OCI-LY7 (cell line): Measurements from ENCODE around the gene ZNF280D. TPM values are rescaled to one million over a fixed set of nuclear protein-coding genes. Genes with fewer than 3 reads are reported as not detected.

Source experiments
- BruUV-seq: library from RNA; stranded (reverse); fragments of 400-500 nt; replicated peaks from 2 replicates; lab custom pipeline; 2021; lab: Mats Ljungman, UMichigan
- CTCF ChIA-PET: fragments of 300-600 bp; sonication (Branson Sonifier 250); formaldehyde crosslinking; loops from one replicate; lab custom pipeline; 2022; ENCODE audit warnings: antibody characterized with exemption; ENCODE audit not compliant: unreplicated experiment; lab: Charles Lee
- POLR2A ChIA-PET: fragments of 300-600 bp; sonication (Branson Sonifier 250); formaldehyde crosslinking; loops from one replicate; lab custom pipeline; 2022; ENCODE audit warnings: antibody characterized with exemption; lab: Charles Lee
- DNase-seq: peaks from one replicate; pipeline ENCODE4 v3.0.0-alpha.2; 2015; ENCODE audit warnings: low spot score
- H2AFZ ChIP-seq: fragments of 200-600 bp; sonication (generic), shearing (Covaris generic); 2 replicates; pipeline ENCODE4 v1.6.1; 2014; ENCODE audit warnings: mild to moderate bottlenecking, antibody characterized with exemption, low read length, moderate library complexity
- H3K27ac ChIP-seq: fragments of 200-600 bp; sonication (generic); 2 replicates; pipeline ENCODE4 v1.5.1; 2014; ENCODE audit warnings: mixed run types, low read depth, mild to moderate bottlenecking, moderate library complexity, low read length, inconsistent platforms; ENCODE audit not compliant: poor library complexity, severe bottlenecking
- H3K36me3 ChIP-seq: fragments of 200-600 bp; sonication (generic); 2 replicates; pipeline ENCODE4 v1.6.1; 2014; ENCODE audit warnings: mild to moderate bottlenecking, antibody characterized with exemption, low read length, moderate library complexity, mixed read lengths; ENCODE audit not compliant: insufficient read depth
- H3K4me1 ChIP-seq: fragments of 200-600 bp; sonication (generic); 2 replicates; pipeline ENCODE4 v1.5.1; 2014; ENCODE audit warnings: mild to moderate bottlenecking, low read length; ENCODE audit not compliant: insufficient read depth, poor library complexity, severe bottlenecking
- H3K4me2 ChIP-seq: fragments of 200-600 bp; sonication (generic); 2 replicates; pipeline ENCODE4 v1.6.1; 2014; ENCODE audit warnings: mild to moderate bottlenecking, low read length
- H3K4me3 ChIP-seq: fragments of 200-600 bp; sonication (generic); 2 replicates; pipeline ENCODE4 v1.5.1; 2014; ENCODE audit warnings: mild to moderate bottlenecking, low read depth, low read length; ENCODE audit not compliant: poor library complexity, severe bottlenecking
- H3K79me2 ChIP-seq: fragments of 200-600 bp; sonication (generic); 2 replicates; pipeline ENCODE4 v1.6.1; 2016; ENCODE audit warnings: low read depth, mild to moderate bottlenecking, low read length, moderate library complexity, mixed read lengths; ENCODE audit not compliant: insufficient read depth
- H3K9me2 ChIP-seq: fragments of 200-600 bp; sonication (generic); 2 replicates; pipeline ENCODE4 v1.6.1; 2016; ENCODE audit warnings: mild to moderate bottlenecking, low read length, mixed read lengths; ENCODE audit not compliant: insufficient read depth
- H3K9me3 ChIP-seq: fragments of 200-600 bp; sonication (generic); 2 replicates; pipeline ENCODE4 v1.6.1; 2014; ENCODE audit warnings: mild to moderate bottlenecking, mixed run types, low read length, mixed read lengths
- H4K20me1 ChIP-seq: fragments of 200-600 bp; sonication (generic); 2 replicates; pipeline ENCODE4 v1.6.1; 2014; ENCODE audit warnings: mild to moderate bottlenecking, antibody characterized with exemption, low read length, moderate library complexity, mixed read lengths; ENCODE audit not compliant: insufficient read depth
- EZH2phosphoT487 ChIP-seq: fragments of 200-600 bp; sonication (generic); IDR thresholded peaks from 2 replicates; pipeline ENCODE4 v1.6.1; 2018; ENCODE audit warnings: low read depth, borderline replicate concordance, mild to moderate bottlenecking, mixed run types, antibody characterized with exemption, low read length, moderate library complexity, mixed read lengths
- intact Hi-C: fragments of 100-400 bp; cut with micrococcal nuclease; formaldehyde crosslinking; loops from one replicate; pipeline ENCODE4 v1.10.0; 2022; ENCODE audit not compliant: unreplicated experiment
- total RNA-seq, 2 experiments: library from RNA; depleted of rRNA in 1 of 2; stranded (reverse); fragments of >200 nt in 1 of 2; shearing (Covaris generic) in 1 of 2; gene quantifications; 2 replicates each; pipeline ENCODE4 v1.2.3, GENCODE V29; 2014 to 2022
- TF ChIP-seq, protein P1 (sequence below): fragments of 200-600 bp; sonication (generic); conservative IDR thresholded peaks from 2 replicates; pipeline ENCODE4 v1.5.1; 2014; ENCODE audit warnings: mild to moderate bottlenecking, antibody characterized with exemption, low read length, moderate library complexity, mixed read lengths

Gene ZNF280D
- total RNA-seq, 2 experiments from 2014 or later: 10.7 to 23.4 TPM

DNA sequence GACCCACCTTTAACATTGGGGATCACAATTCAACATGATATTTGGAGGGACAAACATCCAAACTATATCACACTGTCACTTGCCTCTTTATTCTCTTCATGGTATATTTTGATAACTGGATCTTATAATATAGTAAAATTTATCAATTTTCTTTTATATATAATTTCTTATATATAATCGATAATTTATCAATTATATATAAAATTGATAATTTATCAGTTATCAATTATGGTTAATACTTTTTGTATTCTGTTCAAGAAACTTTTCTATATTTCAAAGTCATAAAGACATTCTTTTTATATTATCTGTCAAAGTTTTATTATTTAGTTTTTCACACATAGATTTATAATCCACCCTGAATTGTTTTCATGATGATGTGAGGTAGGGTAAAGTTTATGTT lies 132.9 kb downstream of the ZNF280D start:
- no peak for TF ChIP-seq EZH2phosphoT487
- TF ChIP-seq, protein P1, sequence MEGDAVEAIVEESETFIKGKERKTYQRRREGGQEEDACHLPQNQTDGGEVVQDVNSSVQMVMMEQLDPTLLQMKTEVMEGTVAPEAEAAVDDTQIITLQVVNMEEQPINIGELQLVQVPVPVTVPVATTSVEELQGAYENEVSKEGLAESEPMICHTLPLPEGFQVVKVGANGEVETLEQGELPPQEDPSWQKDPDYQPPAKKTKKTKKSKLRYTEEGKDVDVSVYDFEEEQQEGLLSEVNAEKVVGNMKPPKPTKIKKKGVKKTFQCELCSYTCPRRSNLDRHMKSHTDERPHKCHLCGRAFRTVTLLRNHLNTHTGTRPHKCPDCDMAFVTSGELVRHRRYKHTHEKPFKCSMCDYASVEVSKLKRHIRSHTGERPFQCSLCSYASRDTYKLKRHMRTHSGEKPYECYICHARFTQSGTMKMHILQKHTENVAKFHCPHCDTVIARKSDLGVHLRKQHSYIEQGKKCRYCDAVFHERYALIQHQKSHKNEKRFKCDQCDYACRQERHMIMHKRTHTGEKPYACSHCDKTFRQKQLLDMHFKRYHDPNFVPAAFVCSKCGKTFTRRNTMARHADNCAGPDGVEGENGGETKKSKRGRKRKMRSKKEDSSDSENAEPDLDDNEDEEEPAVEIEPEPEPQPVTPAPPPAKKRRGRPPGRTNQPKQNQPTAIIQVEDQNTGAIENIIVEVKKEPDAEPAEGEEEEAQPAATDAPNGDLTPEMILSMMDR: no peak
- Histone ChIP-seq H3K4me1 (no peaks in the 10 kb centered on the region), H3K27ac (no peak overlapping the region), H2AFZ (no peak overlapping the region), H3K4me2 (no peak overlapping the region), H3K9me3 (peaks cover 47% of the 10 kb centered on the region), H3K9me2 (no peaks in the 10 kb centered on the region), H3K36me3 (peaks cover 37% of the 10 kb centered on the region), H3K4me3 (no peak overlapping the region), H3K79me2 (no peaks in the 10 kb centered on the region), H4K20me1 (no peaks in the 10 kb centered on the region)
- DNase-seq: no peak
- ChIA-PET CTCF (no interaction called here), POLR2A (interaction anchor here (1.4 to 1.7 kb wide), 2 partner anchors 64 to 67 kb away, joined by 4 read pairs; no protein-coding TSS in a partner anchor)
- intact Hi-C loops: loop anchor here (10.0 kb wide), 1 partner anchor 236 kb away; the partner anchor contains the start of gene TEX9
- no TSS peak for BruUV-seq

- H3K4me3 ChIP-seq: no peak overlapping the region
- intact Hi-C loops: no loop called here
- H2AFZ ChIP-seq: no peak overlapping the region
Observed at GRCh38 chr15:56598991-56599390, 134.3 kb downstream of the ZNF280D start.

GRCh38 chr15:56587686-56588085 lies 145.6 kb downstream of the ZNF280D start:
- BruUV-seq: no TSS peak
- CTCF ChIA-PET: no interaction called here
- intact Hi-C loops: no loop called here

More at GRCh38 chr15:56598991-56599390, 134.3 kb downstream of the ZNF280D start:
- Histone ChIP-seq H3K27ac (no peak overlapping the region), H4K20me1 (no peaks in the 10 kb centered on the region), H3K79me2 (no peaks in the 10 kb centered on the region), H3K4me2 (no peak overlapping the region), H3K9me3 (peaks cover 33% of the 10 kb centered on the region), H3K4me1 (no peaks in the 10 kb centered on the region), H3K9me2 (no peaks in the 10 kb centered on the region), H3K36me3 (peaks cover 23% of the 10 kb centered on the region; the same call in 1 of the 2 replicates)
- no peak for DNase-seq
- TF ChIP-seq EZH2phosphoT487: no peak
- TF ChIP-seq, protein P1: no peak
- CTCF ChIA-PET: no interaction called here
- BruUV-seq: no TSS peak
- POLR2A ChIA-PET: interaction anchor here (0.6 to 1.4 kb wide), 2 partner anchors 26 to 62 kb away, joined by 4 to 7 read pairs; no protein-coding TSS in a partner anchor

More at GRCh38 chr15:56587686-56588085, 145.6 kb downstream of the ZNF280D start:
- H3K4me2 ChIP-seq: no peak overlapping the region
- no peak overlapping the region for H2AFZ ChIP-seq
- TF ChIP-seq, protein P1: no peak
- no peak for TF ChIP-seq EZH2phosphoT487
- peaks cover 5% of the 10 kb centered on the region; the same call in 1 of the 2 replicates for H3K36me3 ChIP-seq
- no peaks in the 10 kb centered on the region for H3K79me2 ChIP-seq
- no peaks in the 10 kb centered on the region for H3K4me1 ChIP-seq
- POLR2A ChIA-PET: no interaction called here
- no peak overlapping the region for H3K27ac ChIP-seq
- no peak for DNase-seq
- H3K9me3 ChIP-seq: peaks cover 42% of the 10 kb centered on the region
- no peak overlapping the region for H3K4me3 ChIP-seq
- H4K20me1 ChIP-seq: no peaks in the 10 kb centered on the region
- H3K9me2 ChIP-seq: no peaks in the 10 kb centered on the region
